Endothelial cell of umbilical vein (primary cell): Measurements from ENCODE around the gene ADAM10. TPM values are rescaled to one million over a fixed set of nuclear protein-coding genes. Genes with fewer than 3 reads are reported as not detected.

Experiments
- BruUV-seq: library from RNA; stranded (reverse); fragments of 400-500 nt; replicated peaks from 2 replicates; lab custom pipeline; 2021; lab: Mats Ljungman, UMichigan
- CTCF ChIA-PET: fragments of 300-600, 350-600 bp; sonication (Branson Sonifier 250); formaldehyde crosslinking; loops from one replicate; lab custom pipeline; 2021; ENCODE audit warnings: antibody characterized with exemption, inconsistent platforms; lab: Charles Lee
- POLR2A ChIA-PET: fragments of 300-600, 350-600 bp; sonication (Branson Sonifier 250); formaldehyde crosslinking; loops from one replicate; lab custom pipeline; 2021; ENCODE audit warnings: antibody characterized with exemption, inconsistent platforms; lab: Charles Lee
- DNase-seq: peaks from one replicate; pipeline ENCODE4 v3.0.0-alpha.2; 2011; ENCODE audit warnings: low read depth, low spot score
- FAIRE-seq: peaks from 2 replicates; lab custom pipeline; 2011; peaks lifted over from hg19 to GRCh38; lab: Jason Lieb, UNC
- H2AFZ ChIP-seq: 2 replicates; pipeline ENCODE4 v1.6.0; 2012; ENCODE audit warnings: low read depth, low read length, control low read depth, inconsistent platforms
- H3K27ac ChIP-seq: 2 replicates; pipeline ENCODE4 v1.5.1; 2011; ENCODE audit warnings: low read depth, mild to moderate bottlenecking, control low read depth, low read length, moderate library complexity; ENCODE audit not compliant: insufficient read depth
- H3K27me3 ChIP-seq, 2 experiments: 2 replicates each; pipeline versions ENCODE4 v1.6.0 to v1.6.1; 2011; ENCODE audit warnings: low read length in 2 of 2, mixed read lengths in 1 of 2; ENCODE audit not compliant: control insufficient read depth in 2 of 2, insufficient read depth in 2 of 2
- H3K36me3 ChIP-seq, 2 experiments: 2 replicates in 1 of 2; 3 replicates in 1 of 2; pipeline ENCODE4 v1.5.1; 2011; ENCODE audit warnings: low read length in 2 of 2, mild to moderate bottlenecking in 1 of 2, moderate library complexity in 1 of 2; ENCODE audit not compliant: control insufficient read depth in 2 of 2, insufficient read depth in 2 of 2; ENCODE audit errors: extremely low read depth in 1 of 2
- H3K4me1 ChIP-seq: 3 replicates; pipeline ENCODE4 v1.5.1; 2011; ENCODE audit warnings: mild to moderate bottlenecking, low read length; ENCODE audit not compliant: control insufficient read depth, insufficient read depth; ENCODE audit errors: extremely low read depth
- H3K4me2 ChIP-seq: 2 replicates; pipeline ENCODE4 v1.6.1; 2011; ENCODE audit warnings: low read length, control low read depth, mixed read lengths; ENCODE audit not compliant: insufficient read depth
- H3K4me3 ChIP-seq, 3 experiments: fragments of 200-600 bp in 1 of 3; sonication (generic), shearing (Covaris generic) in 1 of 3; replicated peaks in 1 of 3; 2 replicates each; pipeline ENCODE4 v1.5.1; 2011 to 2016; ENCODE audit warnings: control low read depth in 3 of 3, low read length in 3 of 3, mild to moderate bottlenecking in 2 of 3, inconsistent platforms in 1 of 3, low read depth in 1 of 3, moderate library complexity in 1 of 3; ENCODE audit not compliant: insufficient read depth in 1 of 3
- H3K79me2 ChIP-seq: 2 replicates; pipeline ENCODE4 v1.6.0; 2012; ENCODE audit warnings: low read length, inconsistent platforms; ENCODE audit not compliant: control insufficient read depth, insufficient read depth
- H3K9ac ChIP-seq: replicated peaks from 2 replicates; pipeline ENCODE3; 2011; ENCODE audit warnings: low read length, control low read depth; ENCODE audit not compliant: insufficient read depth; ENCODE audit errors: extremely low read depth
- H3K9me1 ChIP-seq: replicated peaks from 3 replicates; pipeline ENCODE4 v1.6.0; 2011; ENCODE audit warnings: mild to moderate bottlenecking, low read length; ENCODE audit not compliant: control insufficient read depth, insufficient read depth; ENCODE audit errors: extremely low read depth
- H3K9me3 ChIP-seq: replicated peaks from 2 replicates; pipeline ENCODE4 v1.5.1; 2012; ENCODE audit warnings: low read length, inconsistent platforms; ENCODE audit not compliant: control insufficient read depth, insufficient read depth
- H4K20me1 ChIP-seq: replicated peaks from 2 replicates; pipeline ENCODE3; 2011; ENCODE audit warnings: mild to moderate bottlenecking, low read length; ENCODE audit not compliant: control insufficient read depth, insufficient read depth; ENCODE audit errors: extremely low read depth
- EZH2 ChIP-seq: IDR thresholded peaks from 2 replicates; pipeline ENCODE4 v1.6.1; 2012; ENCODE audit warnings: borderline replicate concordance, low read depth, mild to moderate bottlenecking, moderate library complexity, low read length, inconsistent platforms; ENCODE audit not compliant: severe bottlenecking
- FOS ChIP-seq: IDR thresholded peaks from 2 replicates; pipeline ENCODE4 v1.6.1; 2011; ENCODE audit warnings: mild to moderate bottlenecking, low read length, moderate library complexity, borderline replicate concordance; ENCODE audit not compliant: insufficient read depth
- GATA2 ChIP-seq: IDR thresholded peaks from 2 replicates; pipeline ENCODE4 v1.7.0; 2011; ENCODE audit warnings: low read depth, mild to moderate bottlenecking, moderate library complexity, mixed read lengths, low read length; ENCODE audit not compliant: insufficient read length, insufficient read depth
- JUN ChIP-seq: IDR thresholded peaks from 2 replicates; pipeline ENCODE4 v1.6.1; 2011; ENCODE audit warnings: borderline replicate concordance, low read depth; ENCODE audit not compliant: insufficient read length, insufficient read depth
- MYC ChIP-seq: IDR thresholded peaks from one replicate; pipeline ENCODE4 v1.6.1; 2011; ENCODE audit warnings: mild to moderate bottlenecking, low read depth, low read length
- POLR2A ChIP-seq: IDR thresholded peaks from 2 replicates; pipeline ENCODE4 v1.6.1; 2012; ENCODE audit warnings: low read depth, mild to moderate bottlenecking, control low read depth, low read length
- POLR2AphosphoS5 ChIP-seq: IDR thresholded peaks from 2 replicates; pipeline ENCODE4 v1.6.1; 2012; ENCODE audit warnings: low read depth, mild to moderate bottlenecking, control low read depth, low read length, moderate library complexity; ENCODE audit not compliant: insufficient read depth
- dilution Hi-C: fragments of 300-500 bp; cut with MboI; formaldehyde crosslinking; loops from one replicate; pipeline ENCODE4 v1.15.0; 2019; ENCODE audit warnings: low sequenced_read_pairs; ENCODE audit not compliant: extremely low pct_ligation_motif_present
- intact Hi-C: fragments of 100-400 bp; cut with micrococcal nuclease; formaldehyde crosslinking; loops from one replicate; pipeline ENCODE4 v1.10.0; 2022
- polyA plus RNA-seq, 4 experiments: library from polyadenylated mRNA; depleted of rRNA in 3 of 4; stranded (reverse) in 3 of 4; unstranded in 1 of 4; fragments of >200 nt; gene quantifications; 2 replicates each; pipeline versions ENCODE4 v1.2.1 to v1.2.3, GENCODE V29; 2011 to 2012; ENCODE audit warnings: missing spikeins in 1 of 4
- total RNA-seq: library from RNA; stranded (reverse); gene quantifications from 2 replicates; pipeline ENCODE4 v1.2.3, GENCODE V29; 2021
- TF ChIP-seq, protein P1 (sequence below), 2 donors: IDR thresholded peaks; 1 replicate in 1 of 2; 2 replicates in 1 of 2; pipeline ENCODE4 v1.5.1; 2011; ENCODE audit warnings: low read length in 2 of 2, mild to moderate bottlenecking in 2 of 2, moderate library complexity in 2 of 2, control low read depth in 1 of 2, inconsistent platforms in 1 of 2, low read depth in 1 of 2; ENCODE audit not compliant: insufficient read depth in 1 of 2; ENCODE audit errors: extremely low read depth in 1 of 2

The ADAM10 gene
- total and polyA plus RNA-seq, 2 donors (not counting 3 experiments of a cell fraction or from before 2014, with no cell fraction given), result 91.3 to 203 TPM

DNA sequence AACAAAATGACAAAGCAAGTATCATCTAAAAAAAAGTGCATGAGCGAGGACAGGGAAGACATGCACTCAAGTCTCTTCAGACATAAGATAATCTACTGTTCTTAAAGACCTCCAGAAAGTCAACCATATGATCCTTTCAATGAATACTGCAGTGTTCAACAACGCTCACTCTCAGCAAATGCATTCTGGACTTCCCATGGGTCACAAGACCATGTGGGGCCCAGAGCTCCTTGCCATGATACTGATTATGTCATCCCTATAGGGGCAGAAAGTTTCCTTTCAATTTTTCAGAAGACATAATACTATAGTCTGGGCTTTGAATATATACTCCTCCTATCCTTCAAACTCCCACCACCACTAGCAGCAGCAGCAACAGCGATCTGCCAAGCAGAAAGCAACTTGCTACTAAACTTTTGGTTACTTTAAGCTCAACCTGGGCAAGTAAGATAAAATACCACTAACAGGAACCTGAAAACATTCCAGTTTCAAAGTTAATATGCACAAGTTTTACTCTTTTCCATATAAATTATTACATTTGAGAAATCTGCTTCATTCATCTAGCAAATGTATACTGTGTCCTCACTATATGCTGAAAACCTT, 143.5 kb downstream of the ADAM10 start:
- H3K4me3 ChIP-seq, result no peak overlapping the region
- DNase-seq, result no peak
- H3K27me3 ChIP-seq, result no peaks in the 10 kb centered on the region
- CTCF ChIA-PET, result no interaction called here
- no peak overlapping the region for H3K4me2 ChIP-seq
- H3K4me1 ChIP-seq, result no peaks in the 10 kb centered on the region
- no peak for FAIRE-seq
- no peak overlapping the region for H3K9ac ChIP-seq
- H3K27ac ChIP-seq, result no peak overlapping the region
- H3K36me3 ChIP-seq, result peaks cover 4 to 7% of the 10 kb centered on the region in 2 experiments
- H2AFZ ChIP-seq, result no peak overlapping the region
- no peaks in the 10 kb centered on the region for H3K9me1 ChIP-seq
- intact Hi-C loops, result no loop called here
- dilution Hi-C loops, result no loop called here
- POLR2A ChIA-PET, result interaction anchor here (0.7 kb wide), 1 partner anchor 799 kb away, joined by 3 read pairs; no protein-coding TSS in a partner anchor
- BruUV-seq, result no TSS peak
- TF ChIP-seq, protein P1, sequence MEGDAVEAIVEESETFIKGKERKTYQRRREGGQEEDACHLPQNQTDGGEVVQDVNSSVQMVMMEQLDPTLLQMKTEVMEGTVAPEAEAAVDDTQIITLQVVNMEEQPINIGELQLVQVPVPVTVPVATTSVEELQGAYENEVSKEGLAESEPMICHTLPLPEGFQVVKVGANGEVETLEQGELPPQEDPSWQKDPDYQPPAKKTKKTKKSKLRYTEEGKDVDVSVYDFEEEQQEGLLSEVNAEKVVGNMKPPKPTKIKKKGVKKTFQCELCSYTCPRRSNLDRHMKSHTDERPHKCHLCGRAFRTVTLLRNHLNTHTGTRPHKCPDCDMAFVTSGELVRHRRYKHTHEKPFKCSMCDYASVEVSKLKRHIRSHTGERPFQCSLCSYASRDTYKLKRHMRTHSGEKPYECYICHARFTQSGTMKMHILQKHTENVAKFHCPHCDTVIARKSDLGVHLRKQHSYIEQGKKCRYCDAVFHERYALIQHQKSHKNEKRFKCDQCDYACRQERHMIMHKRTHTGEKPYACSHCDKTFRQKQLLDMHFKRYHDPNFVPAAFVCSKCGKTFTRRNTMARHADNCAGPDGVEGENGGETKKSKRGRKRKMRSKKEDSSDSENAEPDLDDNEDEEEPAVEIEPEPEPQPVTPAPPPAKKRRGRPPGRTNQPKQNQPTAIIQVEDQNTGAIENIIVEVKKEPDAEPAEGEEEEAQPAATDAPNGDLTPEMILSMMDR (IDR thresholded peaks at IDR 0.05; ENCODE audit: extremely low read depth in 1 of 2, insufficient read depth in 1 of 2, low read depth in 1 of 2, low read length in 2 of 2), result no peak
- TF ChIP-seq FOS (no peak), POLR2A (no peak), EZH2 (no peak), GATA2 (no peak), POLR2AphosphoS5 (no peak), JUN (no peak), MYC (no peak)
- H3K9me3 ChIP-seq, result no peaks in the 10 kb centered on the region
- no peaks in the 10 kb centered on the region for H4K20me1 ChIP-seq
- no peaks in the 10 kb centered on the region for H3K79me2 ChIP-seq
